K562 (cell line): ENCODE results near the gene RHEB. TPM values are rescaled to one million over a fixed set of nuclear protein-coding genes. Genes with fewer than 3 reads are reported as not detected.

Experiments
- ARID4B ChIP-seq: sonication (generic); formaldehyde crosslinking; IDR thresholded peaks from 2 replicates; pipeline ENCODE4 v1.8.0; 2022; ENCODE audit warnings: mild to moderate bottlenecking, missing genetic modification reagents
- CCNT2 ChIP-seq: IDR thresholded peaks from 2 replicates; pipeline ENCODE4 v1.6.1; 2011; ENCODE audit warnings: borderline replicate concordance, low read depth, mild to moderate bottlenecking, moderate library complexity, mixed read lengths, low read length; ENCODE audit not compliant: insufficient read length; ENCODE audit errors: extremely low read depth
- CREB3L1 ChIP-seq: fragments of 450-650 bp; IDR thresholded peaks from 2 replicates; pipeline ENCODE4 v1.6.1; 2014; ENCODE audit warnings: low read depth, mild to moderate bottlenecking, moderate library complexity, borderline replicate concordance
- EGR1 ChIP-seq: fragments of 450-650 bp; conservative IDR thresholded peaks from 2 replicates; pipeline ENCODE4 v1.6.1; 2017; ENCODE audit warnings: mild to moderate bottlenecking
- HMGXB4 ChIP-seq: sonication (generic); formaldehyde crosslinking; IDR thresholded peaks from 2 replicates; pipeline ENCODE4 v1.8.1; 2023; ENCODE audit warnings: mild to moderate bottlenecking, missing genetic modification reagents
- SUPT5H ChIP-seq: fragments of 450-650 bp; IDR thresholded peaks from 2 replicates; pipeline ENCODE4 v1.6.1; 2016
- ZNF395 ChIP-seq: fragments of 200-800 bp; sonication (Bioruptor generic); IDR thresholded peaks from 2 replicates; pipeline ENCODE4 v1.6.1; 2017; ENCODE audit warnings: missing genetic modification characterization, missing compliant biosample characterization
- polyA plus RNA-seq, 8 experiments: library from polyadenylated mRNA; depleted of rRNA in 4 of 8; stranded (reverse) in 5 of 8; unstranded in 3 of 8; fragments of >200 nt; fragmentation: Nextera tagmentation in 2 of 8; fragmentation: Illumina TruSeq in 1 of 8; extraction: Ambion mirVana in 2 of 8; extraction: Trizol in 1 of 8; gene quantifications; 2 replicates each; pipeline versions ENCODE4 v1.2.1 to v1.2.3, GENCODE V29; 2011 to 2014; ENCODE audit warnings: inconsistent platforms in 1 of 8, missing spikeins in 1 of 8
- total RNA-seq, 7 experiments: library from RNA; depleted of rRNA in 6 of 7; stranded (reverse); fragments of >200 nt in 6 of 7; fragmentation: Illumina TruSeq in 2 of 7; extraction: Trizol in 2 of 7; gene quantifications; 2 replicates each; pipeline versions ENCODE4 v1.2.1 to v1.2.3, GENCODE V29; 2011 to 2021; ENCODE audit warnings: low replicate concordance in 1 of 7
- TF ChIP-seq, protein P1 (sequence below): conservative IDR thresholded peaks from 2 replicates; pipeline ENCODE4 v1.6.1; 2011; ENCODE audit warnings: low read depth, mild to moderate bottlenecking, low read length; ENCODE audit not compliant: control insufficient read depth
- TF ChIP-seq, protein P2 (sequence below), 3 experiments: fragments of 200-800 bp in 1 of 3; fragments of 250-450 bp in 1 of 3; fragments of 450-650 bp in 1 of 3; sonication (Bioruptor Pico) in 1 of 3; sonication (Bioruptor generic) in 1 of 3; formaldehyde crosslinking in 1 of 3; IDR thresholded peaks; 2 replicates each; pipeline versions ENCODE4 v1.6.1 to v1.8.0; 2016 to 2022; ENCODE audit warnings: mild to moderate bottlenecking in 2 of 3, missing genetic modification characterization in 2 of 3, missing compliant biosample characterization in 1 of 3, moderate library complexity in 1 of 3

RHEB gene
- total and polyA plus RNA-seq, 9 of the 15 experiments (the other 6 are each of a cell fraction or from before 2014, with no cell fraction given): 28.5 to 249 (median 182) TPM

- TF ChIP-seq CREB3L1 (peak; percentile 79; the same call in 1 of the 2 replicates), HMGXB4 (CRISPR knock-in tag) (peak; percentile 85; the same call in 1 of the 2 replicates), ZNF395 (CRISPR knock-in tag) (peak; percentile 71; the same call in 1 of the 2 replicates), SUPT5H (peak; percentile 72), EGR1 (peak; percentile 55), ARID4B (peak; percentile 17; the same call in 1 of the 2 replicates), CCNT2 (peak; percentile 88)
- TF ChIP-seq, protein P1, sequence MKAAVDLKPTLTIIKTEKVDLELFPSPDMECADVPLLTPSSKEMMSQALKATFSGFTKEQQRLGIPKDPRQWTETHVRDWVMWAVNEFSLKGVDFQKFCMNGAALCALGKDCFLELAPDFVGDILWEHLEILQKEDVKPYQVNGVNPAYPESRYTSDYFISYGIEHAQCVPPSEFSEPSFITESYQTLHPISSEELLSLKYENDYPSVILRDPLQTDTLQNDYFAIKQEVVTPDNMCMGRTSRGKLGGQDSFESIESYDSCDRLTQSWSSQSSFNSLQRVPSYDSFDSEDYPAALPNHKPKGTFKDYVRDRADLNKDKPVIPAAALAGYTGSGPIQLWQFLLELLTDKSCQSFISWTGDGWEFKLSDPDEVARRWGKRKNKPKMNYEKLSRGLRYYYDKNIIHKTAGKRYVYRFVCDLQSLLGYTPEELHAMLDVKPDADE: peak; percentile 19; the same call in 1 of the 2 replicates
- TF ChIP-seq, protein P2, sequence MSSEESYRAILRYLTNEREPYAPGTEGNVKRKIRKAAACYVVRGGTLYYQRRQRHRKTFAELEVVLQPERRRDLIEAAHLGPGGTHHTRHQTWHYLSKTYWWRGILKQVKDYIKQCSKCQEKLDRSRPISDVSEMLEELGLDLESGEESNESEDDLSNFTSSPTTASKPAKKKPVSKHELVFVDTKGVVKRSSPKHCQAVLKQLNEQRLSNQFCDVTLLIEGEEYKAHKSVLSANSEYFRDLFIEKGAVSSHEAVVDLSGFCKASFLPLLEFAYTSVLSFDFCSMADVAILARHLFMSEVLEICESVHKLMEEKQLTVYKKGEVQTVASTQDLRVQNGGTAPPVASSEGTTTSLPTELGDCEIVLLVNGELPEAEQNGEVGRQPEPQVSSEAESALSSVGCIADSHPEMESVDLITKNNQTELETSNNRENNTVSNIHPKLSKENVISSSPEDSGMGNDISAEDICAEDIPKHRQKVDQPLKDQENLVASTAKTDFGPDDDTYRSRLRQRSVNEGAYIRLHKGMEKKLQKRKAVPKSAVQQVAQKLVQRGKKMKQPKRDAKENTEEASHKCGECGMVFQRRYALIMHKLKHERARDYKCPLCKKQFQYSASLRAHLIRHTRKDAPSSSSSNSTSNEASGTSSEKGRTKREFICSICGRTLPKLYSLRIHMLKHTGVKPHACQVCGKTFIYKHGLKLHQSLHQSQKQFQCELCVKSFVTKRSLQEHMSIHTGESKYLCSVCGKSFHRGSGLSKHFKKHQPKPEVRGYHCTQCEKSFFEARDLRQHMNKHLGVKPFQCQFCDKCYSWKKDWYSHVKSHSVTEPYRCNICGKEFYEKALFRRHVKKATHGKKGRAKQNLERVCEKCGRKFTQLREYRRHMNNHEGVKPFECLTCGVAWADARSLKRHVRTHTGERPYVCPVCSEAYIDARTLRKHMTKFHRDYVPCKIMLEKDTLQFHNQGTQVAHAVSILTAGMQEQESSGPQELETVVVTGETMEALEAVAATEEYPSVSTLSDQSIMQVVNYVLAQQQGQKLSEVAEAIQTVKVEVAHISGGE (CRISPR knock-in tag; IDR thresholded peaks at IDR 0.05): peak in 1 of 3 experiments; percentile 58; a peak in 1 of 6 replicates
These were observed 539 bp downstream of the RHEB start (continued) for GRCh38 chr7:151518947-151519764.
